WI38 (cell line): ENCODE data around the gene CDKN2AIPNL.

Experiments
- H3K4me3 ChIP-seq: 2 replicates; pipeline ENCODE4 v1.5.1; 2011; ENCODE audit warnings: low read depth, mild to moderate bottlenecking, control low read depth, low read length
- CTCF ChIP-seq: IDR thresholded peaks from 2 replicates; pipeline ENCODE4 v1.5.1; 2012; ENCODE audit warnings: low read depth, mild to moderate bottlenecking, control low read depth, low read length

The CDKN2AIPNL gene

GRCh38 chr5:134355681-134356080 lies 56.0 kb downstream of the CDKN2AIPNL start:
- H3K4me3 ChIP-seq = no peak overlapping the region
- no peak for TF ChIP-seq CTCF
